GM18498 (cell line): ENCODE results near the gene NRCAM.

Source experiments
- ATAC-seq: cut with Tn5 transposase; IDR thresholded peaks from one replicate; pipeline ENCODE4 v1.9.1; 2021; ENCODE audit warnings: mild to moderate bottlenecking, moderate library complexity; ENCODE audit not compliant: unreplicated experiment

The NRCAM gene

GRCh38 chr7:108427766-108428165 lies 28.5 kb downstream of the NRCAM start:
- ATAC-seq, result no peak

- no peak for ATAC-seq
Measured at GRCh38 chr7:108425714-108426275, 30.4 kb downstream of the NRCAM start.

- no peak for ATAC-seq
Measured at GRCh38 chr7:108424013-108424412, 32.2 kb downstream of the NRCAM start.

GRCh38 chr7:108423089-108423989 lies 32.9 kb downstream of the NRCAM start:
- ATAC-seq, result no peak

- no peak for ATAC-seq
Measured at GRCh38 chr7:108421720-108422331, 34.4 kb downstream of the NRCAM start.

GRCh38 chr7:108419961-108420908 lies 36.0 kb downstream of the NRCAM start:
- no peak for ATAC-seq

- ATAC-seq, result no peak
Measured at GRCh38 chr7:108418946-108419345, 37.3 kb downstream of the NRCAM start.

GRCh38 chr7:108417926-108418325 lies 38.3 kb downstream of the NRCAM start:
- ATAC-seq, result no peak

- no peak for ATAC-seq
Measured at GRCh38 chr7:108417144-108417543, 39.1 kb downstream of the NRCAM start.

- peak; percentile 86 for ATAC-seq
Measured at GRCh38 chr7:108415821-108416536, 40.3 kb downstream of the NRCAM start.

GRCh38 chr7:108415084-108415483 lies 41.2 kb downstream of the NRCAM start:
- ATAC-seq, result no peak

GRCh38 chr7:108413782-108414492 lies 42.3 kb downstream of the NRCAM start:
- no peak for ATAC-seq

- no peak for ATAC-seq
Measured at GRCh38 chr7:108413337-108413736, 42.9 kb downstream of the NRCAM start.

GRCh38 chr7:108409146-108409545 lies 47.1 kb downstream of the NRCAM start:
- ATAC-seq, result no peak

GRCh38 chr7:108408296-108408991 lies 47.8 kb downstream of the NRCAM start:
- ATAC-seq, result no peak

GRCh38 chr7:108407676-108408075 lies 48.6 kb downstream of the NRCAM start:
- no peak for ATAC-seq

- no peak for ATAC-seq
Measured at GRCh38 chr7:108406222-108406890, 49.9 kb downstream of the NRCAM start.
